C4-2B (cell line): Measurements from ENCODE around the gene OR5T2.

Experiments
- CTCF ChIP-seq: fragments of 450-650 bp; conservative IDR thresholded peaks from 2 replicates; pipeline ENCODE4 v1.5.1; 2017; ENCODE audit warnings: mild to moderate bottlenecking
- ZFX ChIP-seq: fragments of 450-650 bp; IDR thresholded peaks from 2 replicates; pipeline ENCODE4 v1.6.1; 2017

DNA sequence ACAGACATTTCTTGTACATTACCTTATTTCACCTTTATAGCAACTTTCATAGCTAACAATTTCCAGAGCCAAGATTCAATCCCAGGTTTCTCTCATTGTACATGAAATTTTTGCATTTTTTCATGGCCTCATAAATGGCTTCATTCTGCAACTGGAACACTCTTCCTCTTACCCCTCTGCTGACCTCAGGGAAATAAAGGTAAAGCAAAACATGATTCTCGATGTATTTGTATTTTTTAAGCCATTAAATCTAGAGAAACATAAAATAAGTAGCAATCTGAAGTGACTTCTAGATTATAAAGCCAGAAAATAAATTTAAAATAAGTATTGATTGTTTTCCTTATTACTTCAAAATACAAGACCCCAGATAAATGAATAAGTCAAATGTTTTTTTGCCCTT is at the start of gene OR5T2:
- TF ChIP-seq CTCF (no peak), ZFX (no peak)
